K562 (cell line): ENCODE results near the gene SLC22A15. TPM values are rescaled to one million over a fixed set of nuclear protein-coding genes. Genes with fewer than 3 reads are reported as not detected.

ENCODE experiments used
- CBX2 ChIP-seq: fragments of 200-600 bp; sonication (generic); IDR thresholded peaks from one replicate; pipeline ENCODE4 v1.6.1; 2012; ENCODE audit warnings: mild to moderate bottlenecking, low read length, inconsistent platforms; ENCODE audit not compliant: insufficient read depth, poor library complexity, severe bottlenecking
- CREB5 ChIP-seq: fragments of 250-450 bp; sonication (Bioruptor Pico); IDR thresholded peaks from 2 replicates; pipeline ENCODE4 v1.5.0; 2020; ENCODE audit warnings: mild to moderate bottlenecking
- EGR1 ChIP-seq: fragments of 450-650 bp; conservative IDR thresholded peaks from 2 replicates; pipeline ENCODE4 v1.6.1; 2017; ENCODE audit warnings: mild to moderate bottlenecking
- ELF4 ChIP-seq: fragments of 450-650 bp; formaldehyde crosslinking; IDR thresholded peaks from 2 replicates; pipeline ENCODE4 v1.4.0; 2022; ENCODE audit warnings: missing genetic modification characterization
- GABPB1 ChIP-seq: sonication (generic); formaldehyde crosslinking; IDR thresholded peaks from 2 replicates; pipeline ENCODE4 v1.8.0; 2022; ENCODE audit warnings: mild to moderate bottlenecking, missing genetic modification reagents
- ILK ChIP-seq: fragments of 450-650 bp; IDR thresholded peaks from 2 replicates; pipeline ENCODE4 v1.6.1; 2016; ENCODE audit warnings: missing genetic modification characterization, low read depth, mild to moderate bottlenecking, missing compliant biosample characterization, moderate library complexity, borderline replicate concordance
- IRF1 ChIP-seq: sonication (generic); formaldehyde crosslinking; IDR thresholded peaks from 2 replicates; pipeline ENCODE4 v1.8.0; 2022; ENCODE audit warnings: missing genetic modification reagents, mild to moderate bottlenecking, borderline replicate concordance
- KDM1A ChIP-seq, 2 experiments: fragments of 450-650 bp; IDR thresholded peaks; 2 replicates each; pipeline ENCODE4 v1.6.1; 2016; ENCODE audit warnings: mild to moderate bottlenecking in 2 of 2
- KLF13 ChIP-seq: fragments of 450-650 bp; IDR thresholded peaks from 2 replicates; pipeline ENCODE4 v1.6.1; 2016; ENCODE audit warnings: missing genetic modification characterization, low read depth, mild to moderate bottlenecking, missing compliant biosample characterization, moderate library complexity, borderline replicate concordance
- KLF16 ChIP-seq: IDR thresholded peaks from 2 replicates; pipeline ENCODE4 v1.6.1; 2016; ENCODE audit warnings: antibody characterized with exemption
- NR2C1 ChIP-seq, 2 experiments: fragments of 450-650 bp; IDR thresholded peaks; 2 replicates each; pipeline ENCODE4 v1.6.1; 2017; ENCODE audit warnings: mild to moderate bottlenecking in 2 of 2, antibody characterized with exemption in 1 of 2, inconsistent platforms in 1 of 2, missing compliant biosample characterization in 1 of 2, missing genetic modification characterization in 1 of 2
- PML ChIP-seq: IDR thresholded peaks from 2 replicates; pipeline ENCODE4 v1.6.1; 2012; ENCODE audit warnings: low read length, inconsistent platforms
- PTRF ChIP-seq: fragments of 450-650 bp; IDR thresholded peaks from 2 replicates; pipeline ENCODE4 v1.6.1; 2016; ENCODE audit warnings: mild to moderate bottlenecking, missing genetic modification characterization, missing compliant biosample characterization
- RAD21 ChIP-seq, 2 experiments: fragments of 250-450 bp in 1 of 2; fragments of 450-650 bp in 1 of 2; sonication (Bioruptor Pico) in 1 of 2; formaldehyde crosslinking in 1 of 2; IDR thresholded peaks in 1 of 2; conservative IDR thresholded peaks in 1 of 2; 2 replicates each; pipeline versions ENCODE4 v1.4.0 to v1.8.0; 2020 to 2022; ENCODE audit warnings: mild to moderate bottlenecking in 2 of 2, moderate library complexity in 1 of 2
- SIX5 ChIP-seq, 2 experiments: IDR thresholded peaks; 2 replicates each; pipeline ENCODE4 v1.6.1; 2011; ENCODE audit warnings: low read length in 2 of 2, borderline replicate concordance in 1 of 2, low read depth in 1 of 2, mild to moderate bottlenecking in 1 of 2, moderate library complexity in 1 of 2; ENCODE audit not compliant: insufficient read depth in 1 of 2
- TFE3 ChIP-seq: fragments of 450-650 bp; formaldehyde crosslinking; IDR thresholded peaks from 2 replicates; pipeline ENCODE4 v1.4.0; 2020; ENCODE audit warnings: mild to moderate bottlenecking, mixed read lengths
- ZNF12 ChIP-seq: sonication (generic); formaldehyde crosslinking; IDR thresholded peaks from 2 replicates; pipeline ENCODE4 v1.4.0; 2020; ENCODE audit warnings: mild to moderate bottlenecking, missing genetic modification reagents
- ZNF384 ChIP-seq: IDR thresholded peaks from 2 replicates; pipeline ENCODE4 v1.6.1; 2012; ENCODE audit warnings: low read depth, low read length, improper control_type of control experiment
- ZNF57 ChIP-seq: fragments of 450-650 bp; formaldehyde crosslinking; IDR thresholded peaks from 2 replicates; pipeline ENCODE4 v1.4.0; 2020; ENCODE audit warnings: mild to moderate bottlenecking, moderate library complexity
- ZNF696 ChIP-seq: fragments of 250-450 bp; sonication (Bioruptor Pico); conservative IDR thresholded peaks from 2 replicates; pipeline ENCODE4 v1.4.0; 2020; ENCODE audit warnings: mild to moderate bottlenecking, moderate library complexity
- polyA plus RNA-seq, 8 experiments: library from polyadenylated mRNA; depleted of rRNA in 4 of 8; stranded (reverse) in 5 of 8; unstranded in 3 of 8; fragments of >200 nt; fragmentation: Nextera tagmentation in 2 of 8; fragmentation: Illumina TruSeq in 1 of 8; extraction: Ambion mirVana in 2 of 8; extraction: Trizol in 1 of 8; gene quantifications; 2 replicates each; pipeline versions ENCODE4 v1.2.1 to v1.2.3, GENCODE V29; 2011 to 2014; ENCODE audit warnings: inconsistent platforms in 1 of 8, missing spikeins in 1 of 8
- total RNA-seq, 7 experiments: library from RNA; depleted of rRNA in 6 of 7; stranded (reverse); fragments of >200 nt in 6 of 7; fragmentation: Illumina TruSeq in 2 of 7; extraction: Trizol in 2 of 7; gene quantifications; 2 replicates each; pipeline versions ENCODE4 v1.2.1 to v1.2.3, GENCODE V29; 2011 to 2021; ENCODE audit warnings: low replicate concordance in 1 of 7
- TF ChIP-seq, protein P1 (sequence below): sonication (generic); formaldehyde crosslinking; IDR thresholded peaks from 2 replicates; pipeline ENCODE4 v1.8.1; 2023; ENCODE audit warnings: mild to moderate bottlenecking, missing genetic modification reagents

Gene SLC22A15
- total and polyA plus RNA-seq, 9 of the 15 experiments (the other 6 are each of a cell fraction or from before 2014, with no cell fraction given): 0.24 to 2.7 (median 1.2) TPM

DNA sequence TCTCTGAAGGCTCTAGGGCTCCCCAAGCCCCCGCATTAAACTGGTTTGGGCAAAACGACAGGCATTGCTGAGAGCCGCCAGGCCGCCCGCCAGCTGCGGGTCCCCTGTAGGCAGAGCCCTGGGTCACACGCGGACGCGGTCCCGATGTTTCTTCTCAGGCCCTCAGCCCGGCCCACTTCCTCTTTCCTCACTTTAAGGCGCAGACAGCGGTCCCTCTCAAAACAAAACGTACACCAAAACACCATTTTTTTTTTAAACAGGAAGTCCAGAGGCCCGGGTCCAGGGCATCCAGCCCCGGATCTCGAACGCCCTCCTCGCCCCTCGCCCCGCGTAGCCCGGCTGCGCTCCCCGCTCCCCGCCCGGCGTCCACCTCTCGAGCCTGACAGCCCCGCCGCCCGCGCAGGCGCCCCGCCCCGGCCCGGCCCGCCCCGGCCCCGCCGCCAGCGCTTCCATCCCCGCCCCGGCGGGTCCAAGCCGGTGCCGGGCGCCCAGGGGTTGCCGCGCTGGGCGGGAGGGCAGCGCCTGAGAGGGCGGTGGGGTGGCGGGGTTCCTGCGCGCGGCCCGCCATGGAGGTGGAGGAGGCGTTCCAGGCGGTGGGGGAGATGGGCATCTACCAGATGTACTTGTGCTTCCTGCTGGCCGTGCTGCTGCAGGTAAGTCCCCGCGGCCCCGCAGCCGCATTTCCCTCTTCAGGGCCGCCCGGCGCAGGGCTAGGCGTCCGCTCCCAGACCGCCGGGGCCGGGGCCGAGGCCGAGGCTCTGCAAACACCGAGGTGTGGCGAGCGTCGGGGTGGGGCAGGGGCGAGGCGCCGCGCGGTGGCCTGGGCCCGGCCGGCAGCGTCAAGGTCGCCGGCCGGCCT, at the start of gene SLC22A15 (continued):
- TF ChIP-seq, protein P1, sequence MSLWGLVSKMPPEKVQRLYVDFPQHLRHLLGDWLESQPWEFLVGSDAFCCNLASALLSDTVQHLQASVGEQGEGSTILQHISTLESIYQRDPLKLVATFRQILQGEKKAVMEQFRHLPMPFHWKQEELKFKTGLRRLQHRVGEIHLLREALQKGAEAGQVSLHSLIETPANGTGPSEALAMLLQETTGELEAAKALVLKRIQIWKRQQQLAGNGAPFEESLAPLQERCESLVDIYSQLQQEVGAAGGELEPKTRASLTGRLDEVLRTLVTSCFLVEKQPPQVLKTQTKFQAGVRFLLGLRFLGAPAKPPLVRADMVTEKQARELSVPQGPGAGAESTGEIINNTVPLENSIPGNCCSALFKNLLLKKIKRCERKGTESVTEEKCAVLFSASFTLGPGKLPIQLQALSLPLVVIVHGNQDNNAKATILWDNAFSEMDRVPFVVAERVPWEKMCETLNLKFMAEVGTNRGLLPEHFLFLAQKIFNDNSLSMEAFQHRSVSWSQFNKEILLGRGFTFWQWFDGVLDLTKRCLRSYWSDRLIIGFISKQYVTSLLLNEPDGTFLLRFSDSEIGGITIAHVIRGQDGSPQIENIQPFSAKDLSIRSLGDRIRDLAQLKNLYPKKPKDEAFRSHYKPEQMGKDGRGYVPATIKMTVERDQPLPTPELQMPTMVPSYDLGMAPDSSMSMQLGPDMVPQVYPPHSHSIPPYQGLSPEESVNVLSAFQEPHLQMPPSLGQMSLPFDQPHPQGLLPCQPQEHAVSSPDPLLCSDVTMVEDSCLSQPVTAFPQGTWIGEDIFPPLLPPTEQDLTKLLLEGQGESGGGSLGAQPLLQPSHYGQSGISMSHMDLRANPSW (CRISPR knock-in tag): no peak
- peak; percentile 65; the same call in 1 of the 2 replicates for TF ChIP-seq ZNF384
- TF ChIP-seq TFE3 (CRISPR knock-in tag): no peak
- no peak for TF ChIP-seq SIX5 (IDR thresholded peaks at IDR 0.05; ENCODE audit: borderline replicate concordance in 1 of 2, insufficient read depth in 1 of 2, low read depth in 1 of 2, low read length in 2 of 2)
- no peak for TF ChIP-seq IRF1 (CRISPR knock-in tag)
- TF ChIP-seq GABPB1 (CRISPR knock-in tag): peak; percentile 14; the same call in 1 of the 2 replicates
- TF ChIP-seq RAD21 (CRISPR knock-in tag; conservative IDR thresholded peaks at IDR 0.05 in 1 of 2, IDR thresholded peaks at IDR 0.05 in 1 of 2): 0 out of 4 replicates have a peak, but pooled peaks of 1 of the 2 experiments have one; percentile 3
- TF ChIP-seq KDM1A (IDR thresholded peaks at IDR 0.05): no peak
- TF ChIP-seq CBX2: no peak
- TF ChIP-seq PTRF: no peak
- TF ChIP-seq EGR1: no peak
- TF ChIP-seq ZNF12 (CRISPR knock-in tag): no peak
- no peak for TF ChIP-seq ILK
- no peak for TF ChIP-seq ELF4 (CRISPR knock-in tag)
- no peak for TF ChIP-seq ZNF57
- TF ChIP-seq NR2C1 (IDR thresholded peaks at IDR 0.05): no peak
- no peak; the same call in 1 of the 2 replicates for TF ChIP-seq NR2C1 (tag; IDR thresholded peaks at IDR 0.05)
- no peak for TF ChIP-seq KLF16
- TF ChIP-seq ZNF696 (CRISPR knock-in tag): no peak
- no peak for TF ChIP-seq PML
- TF ChIP-seq CREB5 (CRISPR knock-in tag): no peak
- no peak for TF ChIP-seq KLF13 (tag)
